HG02885 (cell line): ENCODE results near the gene AGBL4.

Experiments
- ATAC-seq: cut with Tn5 transposase; IDR thresholded peaks from one replicate; pipeline ENCODE4 v1.9.1; 2021; ENCODE audit warnings: mild to moderate bottlenecking; ENCODE audit not compliant: unreplicated experiment, poor library complexity

The AGBL4 gene

GRCh38 chr1:48864913-48865312 is 1158.8 kb downstream of the AGBL4 start:
- no peak for ATAC-seq

DNA sequence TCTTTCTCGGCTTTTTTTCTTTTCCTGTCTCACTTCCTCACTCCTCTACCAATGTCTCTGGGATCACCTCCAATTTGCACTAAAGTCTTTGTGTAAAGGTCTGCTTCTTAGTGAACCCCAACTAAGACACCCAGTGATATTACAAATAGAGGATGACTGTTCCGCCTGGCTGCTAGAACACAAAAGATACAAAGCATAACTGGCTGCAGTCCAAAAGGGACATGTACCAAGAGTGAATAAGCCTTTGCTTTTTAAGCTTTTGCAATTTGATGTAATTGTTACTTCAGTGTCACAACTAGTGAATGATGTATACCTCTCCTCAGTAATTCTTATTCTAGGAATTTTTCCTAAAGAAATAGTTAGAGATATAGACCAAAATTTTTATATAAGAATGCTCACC is 1164.3 kb downstream of the AGBL4 start:
- no peak for ATAC-seq

DNA sequence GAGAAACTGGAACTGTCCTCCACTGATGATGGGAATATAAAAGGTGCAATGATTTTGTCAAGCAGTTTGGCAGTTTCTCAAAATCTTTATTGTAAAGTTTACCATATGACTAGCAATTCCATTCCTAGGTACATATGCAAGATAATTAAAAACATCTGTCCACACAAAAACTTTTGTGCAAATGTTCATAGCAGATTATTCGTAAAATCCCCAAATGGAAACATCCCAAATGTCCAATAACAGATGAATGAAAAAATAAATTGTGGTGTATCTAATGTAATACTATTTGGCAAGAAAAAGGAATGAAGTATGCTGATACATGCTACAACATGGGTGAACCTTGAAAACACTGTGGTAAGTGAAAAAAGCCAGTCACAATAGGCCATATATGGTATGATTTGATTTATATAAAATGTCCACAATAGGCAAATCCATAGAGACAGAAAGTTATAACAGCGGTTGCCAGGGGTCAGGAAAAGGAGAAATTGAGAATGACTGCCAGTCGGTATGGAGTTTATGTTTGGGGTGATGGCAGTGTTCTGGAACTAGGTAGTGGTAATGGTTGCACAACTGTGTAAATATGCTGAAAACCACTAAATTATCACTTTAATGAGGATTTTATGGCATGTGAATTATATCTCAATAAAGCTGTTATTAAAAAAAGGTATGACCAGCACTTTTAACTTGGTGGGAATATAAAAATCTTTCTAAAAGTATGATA is 1165.4 kb downstream of the AGBL4 start:
- no peak for ATAC-seq

- ATAC-seq, result no peak
These were observed 1170.7 kb downstream of the AGBL4 start for GRCh38 chr1:48853006-48853405.

- no peak for ATAC-seq
These were observed 1172.1 kb downstream of the AGBL4 start for GRCh38 chr1:48851638-48852037.

GRCh38 chr1:48848035-48848434 is 1175.7 kb downstream of the AGBL4 start:
- no peak for ATAC-seq

GRCh38 chr1:48846441-48846840 is 1177.3 kb downstream of the AGBL4 start:
- ATAC-seq, result no peak

DNA sequence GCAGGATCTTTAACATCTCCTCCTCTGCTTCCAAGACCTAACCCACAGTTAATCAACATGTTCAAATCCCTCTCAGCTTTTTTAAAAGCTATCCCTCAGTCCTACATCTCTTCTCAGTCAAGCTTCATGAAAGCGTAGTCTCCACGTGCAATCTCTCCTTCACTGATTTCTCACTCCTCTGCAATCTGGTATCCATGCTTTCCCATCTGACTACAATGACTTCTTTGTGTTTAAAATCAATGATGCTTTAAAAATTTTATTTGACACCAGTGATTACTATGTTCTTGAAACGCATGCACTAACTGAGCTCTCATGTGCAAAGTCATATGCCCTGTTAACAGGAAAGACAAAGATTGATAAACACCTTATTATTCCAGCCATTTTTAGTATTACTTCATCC is 1179.6 kb downstream of the AGBL4 start:
- ATAC-seq, result no peak

GRCh38 chr1:48841966-48842365 is 1181.8 kb downstream of the AGBL4 start:
- no peak for ATAC-seq

DNA sequence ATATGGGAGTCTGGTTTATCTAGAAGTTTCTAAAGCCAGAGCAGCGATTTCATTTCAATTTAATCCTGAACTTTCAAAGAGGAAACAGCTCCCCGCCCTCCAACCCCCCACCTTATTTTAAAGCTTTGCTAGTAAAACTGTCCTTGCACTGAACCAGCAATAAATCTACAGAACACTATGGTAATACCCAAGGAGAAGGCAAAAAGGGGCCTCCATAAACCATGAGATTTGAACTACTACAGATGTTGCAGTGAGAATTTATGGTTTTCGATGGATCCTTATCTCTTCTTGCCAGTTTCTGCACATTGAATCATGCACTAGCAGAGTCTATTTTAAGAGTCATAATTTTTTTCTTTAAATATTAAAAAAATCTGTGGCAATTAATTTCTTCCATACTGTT is 1182.3 kb downstream of the AGBL4 start:
- ATAC-seq, result no peak

GRCh38 chr1:48831120-48831978 is 1192.4 kb downstream of the AGBL4 start:
- no peak for ATAC-seq

GRCh38 chr1:48830715-48831114 is 1193.0 kb downstream of the AGBL4 start:
- no peak for ATAC-seq

DNA sequence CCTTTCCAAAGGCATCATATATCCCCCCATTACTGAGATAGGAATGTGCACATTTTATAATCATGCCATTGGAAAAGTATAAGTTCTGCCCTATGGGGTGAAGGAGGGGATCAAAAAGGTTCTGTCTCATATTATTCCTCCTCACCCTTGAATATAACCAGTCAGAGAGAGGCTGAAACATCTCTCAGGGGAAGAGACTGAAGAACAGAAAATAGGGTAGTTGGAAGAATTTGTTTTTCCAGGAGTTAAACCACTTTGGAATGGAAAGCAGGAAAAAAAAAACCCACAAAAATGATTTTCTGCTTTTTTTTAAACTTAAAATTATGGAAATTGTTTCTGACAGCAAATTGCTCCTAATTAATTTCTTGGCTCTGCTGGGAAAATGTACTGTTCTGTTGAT is 1194.3 kb downstream of the AGBL4 start:
- ATAC-seq, result no peak

DNA sequence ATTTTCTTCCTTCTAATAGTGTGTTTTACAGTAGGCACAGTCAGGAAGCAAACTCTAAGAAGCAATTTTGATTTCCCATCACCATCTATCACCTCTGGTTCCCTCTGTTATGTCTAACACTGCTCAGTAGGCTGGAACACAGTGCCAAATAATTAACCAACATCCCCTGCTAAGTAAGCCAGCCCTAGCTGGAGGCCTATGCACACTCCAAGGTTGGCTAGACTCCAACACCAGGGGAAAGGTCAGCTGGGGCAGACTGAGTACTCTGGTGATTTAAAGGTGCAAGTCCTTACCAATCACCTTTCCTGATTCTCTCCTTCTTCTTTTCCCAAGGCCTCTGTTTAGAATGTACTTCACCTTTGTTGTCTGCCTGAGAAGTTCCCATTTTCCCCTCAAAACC is 1200.6 kb downstream of the AGBL4 start:
- no peak for ATAC-seq

GRCh38 chr1:48820491-48820890 is 1203.3 kb downstream of the AGBL4 start:
- no peak for ATAC-seq

DNA sequence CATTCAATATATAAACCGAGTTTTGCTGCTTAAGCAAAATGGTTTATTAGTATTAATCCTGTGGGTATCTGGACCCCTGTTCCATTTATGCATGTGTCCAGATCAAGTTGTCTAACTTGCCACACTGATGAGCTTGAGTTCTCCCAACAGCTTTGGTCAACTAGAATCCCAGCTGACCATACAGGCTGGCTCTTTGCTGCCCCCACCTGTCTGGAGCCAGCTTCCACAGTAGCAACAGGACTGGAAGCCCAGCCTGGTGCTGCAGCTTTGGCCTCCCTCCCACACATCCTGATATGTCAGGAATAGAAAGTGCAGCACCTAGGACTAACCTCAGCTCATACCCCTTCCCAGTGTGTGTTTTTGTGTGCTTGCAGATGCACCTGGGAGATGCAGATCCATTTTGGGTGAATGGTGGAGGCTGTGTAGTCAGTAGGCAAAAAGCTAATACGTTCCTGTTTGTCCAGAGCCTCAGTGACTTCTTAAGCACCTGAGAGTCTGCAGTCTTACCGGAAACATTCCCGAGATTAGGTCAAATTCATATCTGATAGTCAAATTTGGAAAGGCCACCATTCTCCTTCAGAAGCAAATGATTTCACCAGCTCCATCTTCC is 1206.1 kb downstream of the AGBL4 start:
- ATAC-seq, result peak; percentile 94

DNA sequence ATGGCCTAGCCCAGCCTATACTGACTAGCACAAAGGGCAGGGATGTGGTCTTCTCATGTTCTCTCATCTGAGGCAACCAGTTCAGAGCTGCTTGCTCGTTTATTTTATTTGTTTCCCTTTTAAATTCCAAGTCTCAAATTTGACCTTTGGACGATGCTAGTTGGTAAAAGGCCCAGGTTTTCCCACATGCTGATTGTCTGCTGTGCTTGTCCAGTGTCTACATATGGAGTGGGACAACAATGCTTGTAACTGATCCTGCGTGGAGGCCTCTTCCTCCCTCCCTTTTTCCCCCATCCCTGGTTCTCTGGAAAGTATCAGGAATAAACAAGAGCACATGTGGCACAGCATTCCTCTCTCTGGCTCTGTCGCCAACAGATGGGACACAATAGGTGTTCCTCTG is 1213.0 kb downstream of the AGBL4 start:
- no peak for ATAC-seq

- no peak for ATAC-seq
These were observed 1215.3 kb downstream of the AGBL4 start for GRCh38 chr1:48808496-48808895.

GRCh38 chr1:48807554-48808260 is 1216.0 kb downstream of the AGBL4 start:
- no peak for ATAC-seq

- ATAC-seq, result no peak
These were observed 1220.3 kb downstream of the AGBL4 start for GRCh38 chr1:48803474-48803873.

GRCh38 chr1:48794816-48795215 is 1228.9 kb downstream of the AGBL4 start:
- no peak for ATAC-seq
